ENCODE data around the gene JAK2.

The JAK2 gene

GRCh38 chr9:5113994-5114748 lies 129.1 kb downstream of the JAK2 start:
- intact Hi-C loops (cut with DNase I): no loop called here
- DNase-seq: peak in 5 of 10 donors; percentile 4 to 76 (median 45)

GRCh38 chr9:5122116-5122515 lies 137.0 kb downstream of the JAK2 start:
- intact Hi-C loops (cut with DNase I): no loop called here
- no peak for DNase-seq

GRCh38 chr9:5122516-5122915 lies 137.4 kb downstream of the JAK2 start:
- DNase-seq: no peak
- intact Hi-C loops (cut with DNase I): no loop called here

GRCh38 chr9:5140151-5140550 lies 155.1 kb downstream of the JAK2 start:
- intact Hi-C loops (cut with DNase I): no loop called here
- DNase-seq: no peak

GRCh38 chr9:5144217-5144616 lies 159.1 kb downstream of the JAK2 start:
- intact Hi-C loops (cut with DNase I): no loop called here
- no peak for DNase-seq

- intact Hi-C loops (cut with DNase I): no loop called here
- no peak for DNase-seq
Observed at GRCh38 chr9:5146241-5146640, 161.2 kb downstream of the JAK2 start.

All from posterior cingulate gyrus (tissue), 11 donors.